GM10847 (cell line): ENCODE results near the gene STEAP3.

Source experiments
- POLR2A ChIP-seq: IDR thresholded peaks from 2 replicates; pipeline ENCODE4 v1.6.1; 2011; ENCODE audit not compliant: insufficient read length; ENCODE audit errors: extremely low read depth

Gene STEAP3

DNA sequence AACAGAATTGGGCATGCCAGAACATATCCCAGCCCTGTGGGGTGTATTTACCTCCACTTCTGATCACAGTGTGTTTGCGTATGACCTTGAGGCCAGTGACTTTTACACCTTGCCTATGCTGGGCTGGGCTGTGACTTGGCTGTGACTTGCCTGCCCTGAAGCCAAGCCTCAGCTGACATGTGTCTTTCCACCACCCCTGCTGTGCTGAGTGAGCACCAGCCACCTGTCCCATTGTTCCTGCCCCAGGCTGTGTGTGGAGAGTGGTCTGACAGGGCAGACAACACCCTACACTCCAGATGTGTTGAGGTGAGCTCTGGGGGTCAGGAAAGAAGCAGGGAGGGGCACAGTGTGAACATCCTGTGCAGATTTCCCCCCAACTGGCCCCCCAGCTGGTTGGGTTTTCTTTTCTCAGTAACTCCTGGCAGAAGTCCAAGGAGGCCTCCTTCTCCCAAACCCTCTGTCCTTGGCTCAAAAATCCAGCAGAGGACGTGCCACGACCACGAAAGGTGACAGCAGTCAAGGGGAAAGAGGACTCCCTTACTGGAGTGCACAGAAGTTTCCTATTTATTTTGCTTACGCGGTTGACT is 5.1 kb upstream of the STEAP3 start:
- TF ChIP-seq POLR2A, result no peak

DNA sequence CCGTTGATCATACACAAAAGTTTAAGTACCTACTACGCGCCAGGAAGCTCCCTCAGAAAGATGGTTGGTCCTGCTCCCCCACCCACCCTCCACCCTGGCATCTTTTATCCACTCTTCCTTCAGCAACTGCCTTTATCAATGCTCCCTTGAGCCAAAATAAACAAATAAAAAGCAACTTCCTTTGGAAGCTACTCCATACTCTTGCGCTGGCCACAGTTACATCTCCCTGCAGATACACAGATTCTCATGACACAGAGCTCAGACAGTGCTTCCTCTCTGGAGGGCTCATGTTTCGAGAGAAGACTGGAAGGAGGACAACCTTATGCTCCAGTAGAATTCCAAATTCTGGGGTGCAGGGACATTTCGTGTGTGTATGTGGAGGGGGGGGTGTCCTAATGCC is 3.8 kb upstream of the STEAP3 start:
- no peak for TF ChIP-seq POLR2A

DNA sequence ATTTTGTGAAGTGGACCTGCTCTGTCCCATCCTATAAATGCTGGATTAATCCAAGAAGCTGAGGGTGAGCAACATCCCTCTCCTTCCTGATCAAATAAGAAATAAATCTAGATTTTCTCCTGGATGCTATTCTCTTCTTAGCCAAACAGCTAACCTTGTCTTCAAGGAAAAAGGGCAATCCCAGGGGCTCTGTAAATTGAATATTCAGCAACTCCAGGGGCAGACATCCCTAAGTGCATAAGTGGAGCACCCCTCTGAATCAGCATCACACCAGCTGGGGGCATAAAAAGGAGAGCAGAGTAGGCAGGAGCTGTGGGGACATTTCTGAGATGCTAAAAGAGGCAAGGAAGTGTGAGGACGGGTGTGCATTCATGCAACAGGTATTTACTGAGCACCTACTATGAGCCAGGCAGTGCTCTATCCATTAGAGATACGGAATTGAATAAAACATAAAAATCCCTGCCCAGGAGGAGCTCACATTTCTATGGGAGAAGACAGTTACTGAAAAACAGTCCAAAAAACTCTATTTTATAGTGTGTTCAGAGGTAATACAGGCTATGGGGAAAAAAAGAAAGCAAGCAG is 2.8 kb upstream of the STEAP3 start:
- no peak for TF ChIP-seq POLR2A

DNA sequence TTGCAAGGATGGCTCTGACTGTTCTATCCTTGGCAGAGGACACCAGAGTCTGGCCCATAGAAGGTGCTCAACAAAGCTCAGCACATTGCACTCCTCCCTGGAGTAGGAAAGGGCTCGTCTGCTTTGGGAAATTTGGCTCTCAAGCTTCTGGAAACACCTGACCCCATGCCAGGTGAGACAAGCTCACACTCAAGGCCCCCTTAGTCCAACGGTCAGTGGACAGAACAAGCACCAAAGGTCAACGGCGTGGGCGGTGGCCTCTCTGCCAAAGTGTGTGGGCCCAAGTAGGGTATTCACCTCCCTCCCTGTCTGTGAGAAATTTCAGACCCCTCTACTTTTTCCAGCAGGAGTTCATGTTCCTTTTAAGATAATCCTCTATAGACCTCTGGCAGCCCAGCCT is 2.0 kb upstream of the STEAP3 start:
- TF ChIP-seq POLR2A, result no peak

DNA sequence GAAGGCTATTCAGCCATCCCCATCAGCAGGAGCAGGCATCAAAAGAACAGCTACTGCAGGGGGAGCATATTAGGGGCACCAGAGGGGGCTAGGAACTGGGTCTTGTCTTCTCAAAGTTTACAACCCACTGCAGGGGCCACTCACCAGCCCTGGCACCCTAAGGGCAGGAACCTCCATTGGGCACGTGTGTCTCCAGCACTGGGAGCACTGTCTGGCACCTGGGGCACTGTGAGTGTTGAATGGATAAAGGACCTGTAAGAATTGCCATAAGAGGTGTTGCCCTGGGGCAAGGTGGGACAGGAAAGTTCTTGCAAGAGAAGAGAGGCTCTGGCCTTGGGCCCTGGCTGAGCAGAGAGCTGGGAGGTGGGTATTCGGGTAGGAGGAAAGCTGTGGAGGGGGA is 1.4 kb upstream of the STEAP3 start:
- TF ChIP-seq POLR2A, result no peak

DNA sequence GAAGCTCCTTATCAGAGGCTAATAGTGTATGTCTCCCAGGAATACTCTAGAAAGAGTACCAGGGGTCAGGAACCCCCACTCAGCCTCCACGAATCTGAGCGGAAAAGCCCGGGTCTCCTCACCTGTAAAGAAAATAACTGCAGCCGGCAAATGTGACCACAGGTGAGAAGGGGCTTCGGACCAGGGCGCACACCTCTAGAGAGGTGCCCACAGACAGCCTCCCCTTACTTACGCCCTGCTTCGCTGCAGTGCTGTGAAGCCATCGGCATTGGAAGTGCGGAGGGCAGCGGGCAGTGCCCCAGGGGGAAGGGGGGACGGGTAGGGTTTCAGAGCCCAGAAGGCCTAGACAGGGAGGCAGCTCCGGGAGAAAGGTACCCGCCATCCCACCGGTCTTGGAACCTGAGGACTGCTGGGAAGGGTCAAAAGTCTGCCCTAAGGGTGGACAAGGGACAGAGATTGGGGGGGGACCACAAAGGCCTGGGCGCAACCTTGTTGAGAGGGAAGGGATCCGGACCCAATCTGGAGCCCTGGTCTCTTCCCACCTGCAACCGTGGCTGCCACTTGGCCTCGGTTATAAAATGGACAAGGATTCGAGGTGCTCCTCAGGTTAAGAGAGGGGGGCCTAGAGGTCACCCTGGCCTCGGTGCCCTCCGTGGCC is 642 bp upstream of the STEAP3 start:
- no peak for TF ChIP-seq POLR2A

DNA sequence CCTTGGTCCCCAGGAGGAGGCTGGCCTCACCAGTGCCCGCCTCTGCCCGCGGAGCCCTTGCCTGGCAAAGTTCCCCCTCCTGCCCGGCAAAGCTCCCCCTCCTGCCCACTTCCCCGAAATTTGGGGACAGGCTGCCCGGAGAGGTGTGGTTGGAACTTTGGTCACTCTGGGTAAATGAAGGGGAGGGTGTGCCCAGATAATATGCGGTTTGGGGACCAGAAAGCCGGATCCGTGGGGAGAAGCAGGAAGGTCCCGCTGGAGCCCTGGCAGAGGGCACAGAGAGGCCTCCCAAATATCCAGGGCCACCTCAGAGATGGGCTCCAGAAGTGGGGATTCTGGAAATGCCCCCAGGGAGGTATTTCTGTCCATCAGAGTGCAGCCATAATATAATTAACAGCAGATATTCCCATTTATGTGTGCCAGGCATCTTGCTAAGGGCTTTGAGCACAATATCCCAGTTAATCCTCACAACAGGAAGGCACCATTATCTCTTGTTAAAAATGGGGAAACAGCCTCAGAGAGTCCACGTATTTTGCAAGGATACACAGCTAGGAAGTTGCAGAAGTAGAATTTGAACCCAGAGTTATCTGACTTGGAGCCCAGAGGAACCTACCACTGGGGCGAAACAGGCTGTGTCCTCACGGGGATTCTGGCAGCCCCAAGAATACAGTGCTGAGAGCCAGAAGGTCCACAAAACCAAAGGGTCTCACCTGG is 914 bp downstream of the STEAP3 start:
- no peak for TF ChIP-seq POLR2A

DNA sequence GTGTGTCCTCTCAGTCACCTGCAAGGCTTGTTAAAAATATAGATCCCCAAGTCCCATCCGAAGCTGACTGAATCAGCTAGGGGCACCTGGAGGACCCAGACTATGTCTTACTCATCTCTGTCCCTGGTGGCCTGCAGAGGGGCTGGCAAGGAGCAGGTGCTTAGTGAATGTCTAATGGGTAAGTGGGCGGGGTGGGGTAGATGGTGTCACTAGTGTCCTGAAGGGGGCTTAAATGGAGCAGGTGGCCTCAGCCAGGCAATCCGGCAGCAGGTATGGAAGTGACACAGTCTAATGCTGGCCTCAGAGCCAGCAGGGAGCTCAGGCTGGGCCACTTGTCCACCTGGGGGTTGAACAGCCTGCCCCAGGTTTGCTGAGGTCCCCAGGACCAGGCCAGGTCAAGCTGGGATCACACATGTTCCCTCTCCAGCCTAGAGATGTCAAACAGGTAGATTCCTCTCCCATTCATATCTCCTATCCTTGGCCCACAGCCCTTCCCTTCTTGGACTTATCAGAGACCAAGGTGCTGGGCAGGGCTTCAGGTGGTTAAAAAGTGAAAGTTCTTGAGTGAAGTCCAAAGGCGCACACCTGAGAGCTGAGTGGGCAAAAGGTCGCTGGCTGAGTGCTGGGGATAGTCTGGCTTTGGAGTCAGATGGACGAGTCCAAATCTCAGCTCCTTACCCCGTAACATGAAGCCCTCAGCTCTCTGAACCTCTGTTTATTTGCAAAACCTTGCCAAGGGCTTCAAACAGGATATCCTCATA is 1.7 kb downstream of the STEAP3 start:
- no peak for TF ChIP-seq POLR2A

DNA sequence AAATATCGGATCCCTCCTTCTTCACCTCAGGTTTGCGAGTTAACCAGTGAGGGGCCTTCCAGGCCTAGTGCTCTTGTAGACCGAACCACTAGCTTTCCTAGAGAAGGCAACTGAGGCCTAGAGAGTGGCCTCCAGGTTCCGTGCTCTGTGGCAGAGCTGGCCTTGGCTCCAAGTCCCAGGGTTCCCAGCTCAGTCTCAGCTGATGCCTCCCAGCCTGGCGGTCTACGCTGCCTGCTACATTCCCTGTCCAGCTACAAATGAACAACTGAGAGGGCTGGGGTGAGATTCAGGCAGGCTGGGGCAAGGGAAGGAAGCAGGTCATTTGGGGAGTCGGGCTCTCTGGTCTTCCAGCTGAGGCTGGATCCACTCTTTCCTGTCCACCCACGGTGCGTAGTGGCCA is 2.3 kb downstream of the STEAP3 start:
- no peak for TF ChIP-seq POLR2A

DNA sequence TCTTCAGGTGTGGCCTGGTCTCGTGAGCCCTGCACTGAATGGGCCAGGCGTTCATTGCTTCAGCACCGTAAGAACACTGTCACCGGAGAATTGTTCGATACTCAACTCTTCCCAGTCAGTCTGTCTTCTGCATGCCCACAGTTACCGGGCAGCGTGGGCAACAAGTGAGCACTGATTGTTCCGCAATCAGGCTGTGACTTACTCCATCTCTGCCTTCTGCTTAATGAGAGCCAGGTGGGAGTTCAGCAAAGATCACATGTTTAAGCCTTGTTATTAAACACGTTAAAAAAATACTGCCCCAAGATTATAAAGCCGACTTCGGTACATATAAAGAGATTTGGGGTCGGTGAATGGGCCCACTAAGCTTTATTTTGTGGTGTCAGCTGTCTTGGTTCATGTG is 3.7 kb downstream of the STEAP3 start:
- no peak for TF ChIP-seq POLR2A

DNA sequence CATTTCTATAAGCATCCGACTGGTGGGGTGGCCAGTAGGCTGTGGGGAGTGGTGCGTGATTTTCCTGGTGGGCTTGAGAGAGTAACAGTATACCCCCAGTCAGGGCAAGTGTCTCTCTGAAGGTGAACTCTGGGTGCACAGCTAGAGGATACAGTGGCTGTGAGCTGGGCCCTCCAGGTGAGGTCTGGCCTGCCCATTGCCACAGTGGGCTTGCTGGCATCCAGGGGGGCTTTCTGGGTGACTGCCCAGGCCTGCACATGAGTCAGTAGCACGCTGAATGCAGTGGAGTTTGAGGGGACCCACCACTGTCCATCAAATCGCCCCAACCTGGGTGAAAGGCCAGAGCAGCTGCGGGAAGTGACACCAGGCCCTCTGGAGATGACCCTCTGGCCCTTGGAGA is 4.5 kb downstream of the STEAP3 start:
- TF ChIP-seq POLR2A, result no peak

DNA sequence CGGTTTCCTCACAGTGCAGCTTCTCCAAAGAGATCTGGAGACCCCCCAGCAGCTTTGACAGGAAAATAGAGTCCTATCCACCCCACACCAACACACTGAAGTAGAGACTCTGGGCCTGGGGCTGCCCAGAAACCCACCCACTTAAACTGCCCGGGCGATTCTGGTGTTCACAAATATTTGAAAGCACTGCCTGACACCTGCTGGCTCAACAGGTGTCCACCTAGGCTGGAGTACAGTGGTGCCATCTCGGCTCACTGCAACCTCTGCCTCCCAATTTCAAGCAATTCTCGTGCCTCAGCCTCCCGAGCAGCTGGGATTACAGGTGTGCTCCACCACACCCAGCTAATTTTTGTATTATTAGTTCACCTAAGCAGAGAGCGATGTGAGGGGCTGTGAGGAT is 5.3 kb downstream of the STEAP3 start:
- no peak for TF ChIP-seq POLR2A

DNA sequence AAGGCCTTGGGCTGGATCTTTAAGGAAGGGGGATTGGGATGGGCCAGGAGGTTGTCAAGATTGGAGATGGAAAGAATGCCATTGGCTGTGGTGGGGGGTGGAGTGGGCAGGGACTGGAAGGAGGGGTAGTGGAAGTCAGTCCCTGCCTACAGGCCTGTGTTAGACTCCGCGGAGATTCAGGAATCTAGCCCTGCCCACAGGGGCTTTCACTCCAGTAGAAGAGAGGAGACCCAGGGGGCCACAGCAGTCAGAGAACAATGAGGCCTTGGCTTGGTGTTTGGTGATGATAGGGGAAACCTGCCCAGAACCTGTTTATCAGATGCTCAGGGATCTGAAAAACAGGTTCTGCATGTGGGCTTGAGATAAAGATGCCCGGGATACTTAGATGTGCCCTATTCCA is 6.1 kb downstream of the STEAP3 start:
- no peak for TF ChIP-seq POLR2A

DNA sequence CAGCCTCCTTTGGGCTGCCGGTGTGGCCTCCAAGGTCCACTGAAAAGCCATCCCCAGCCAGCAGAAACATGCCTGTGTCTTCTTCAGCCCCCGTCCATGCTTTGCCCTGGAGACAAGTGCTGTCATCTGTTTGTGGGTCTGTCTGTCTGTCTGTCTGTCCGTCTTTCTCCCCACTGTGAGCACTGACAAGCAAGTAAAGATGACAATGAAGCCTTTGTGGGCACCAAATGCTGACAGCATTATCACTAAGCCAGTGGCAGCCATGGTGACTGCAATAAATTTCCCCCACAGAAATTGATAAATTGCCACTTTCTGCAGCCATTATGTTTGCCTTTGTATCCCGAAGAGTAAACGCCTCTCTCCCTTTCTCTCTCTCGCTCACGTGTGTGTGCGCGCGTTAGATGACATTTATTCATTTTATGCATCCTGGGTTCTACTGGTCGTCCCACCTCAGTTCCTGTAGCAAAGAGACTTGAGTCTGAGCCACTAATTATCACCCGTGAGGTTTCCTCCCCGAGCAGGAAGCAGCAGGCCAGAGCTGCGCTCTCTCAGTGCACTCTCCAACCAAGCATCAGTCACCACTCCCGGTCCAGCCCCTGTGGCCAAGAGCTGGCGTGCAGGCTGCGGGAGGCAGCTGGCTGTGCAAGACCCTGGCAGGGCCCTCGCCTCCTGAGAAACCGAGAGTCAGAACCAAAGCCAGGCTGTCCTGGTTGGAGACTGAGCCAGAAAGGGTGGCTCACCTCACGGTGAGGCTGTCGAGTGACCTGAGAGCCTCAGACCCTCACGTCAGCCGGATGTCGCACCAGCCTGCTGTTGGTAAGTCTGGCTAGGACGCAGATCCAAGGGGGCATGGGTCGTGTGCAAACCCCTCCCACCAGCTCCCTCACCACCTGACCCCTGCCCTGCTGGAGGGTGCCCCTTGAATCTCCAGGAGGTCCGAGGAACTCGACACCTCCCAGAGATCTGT is 6.9 kb downstream of the STEAP3 start:
- TF ChIP-seq POLR2A, result no peak
